IMR-90 (cell line): Measurements from ENCODE around the gene CRBN. TPM values are rescaled to one million over a fixed set of nuclear protein-coding genes. Genes with fewer than 3 reads are reported as not detected.
A peak's percentile ranks its signal among the peaks of the same experiment; 100 is the strongest.

Source experiments
- ATAC-seq: fragments of 200-7000 bp; cut with Tn5 transposase; 2 replicates; pipeline ENCODE4 v1.9.1; 2020; ENCODE audit warnings: low read depth, mild to moderate bottlenecking, moderate library complexity
- BruUV-seq: library from RNA; stranded (reverse); fragments of 400-500 nt; replicated peaks from 2 replicates; lab custom pipeline; 2021; lab: Mats Ljungman, UMichigan
- CTCF ChIA-PET: fragments of 300-600 bp; formaldehyde crosslinking; extraction: SDS; loops from one replicate; lab custom pipeline; 2021; ENCODE audit warnings: antibody characterized with exemption; lab: Yijun Ruan, JAX
- POLR2A ChIA-PET: fragments of 300-600 bp; sonication (Branson Sonifier 250); formaldehyde crosslinking; loops from one replicate; lab custom pipeline; 2022; ENCODE audit warnings: antibody characterized with exemption; ENCODE audit not compliant: unreplicated experiment; lab: Charles Lee
- DNase-seq: peaks from one replicate; pipeline ENCODE4 v3.0.0; 2013
- H2AFZ ChIP-seq: replicated peaks from 2 replicates; pipeline ENCODE3; 2013; ENCODE audit warnings: low read length, mild to moderate bottlenecking; ENCODE audit not compliant: poor library complexity
- H2AK5ac ChIP-seq: 2 replicates; pipeline ENCODE4 v1.6.1; 2013; ENCODE audit warnings: low read depth, low read length, inconsistent platforms
- H2AK9ac ChIP-seq: replicated peaks from 2 replicates; pipeline ENCODE3; 2013; ENCODE audit warnings: mild to moderate bottlenecking, low read depth, low read length, moderate library complexity; ENCODE audit not compliant: poor library complexity
- H2BK120ac ChIP-seq: 2 replicates; pipeline ENCODE4 v1.6.1; 2013; ENCODE audit warnings: low read depth, low read length, inconsistent platforms
- H2BK15ac ChIP-seq: 3 replicates; pipeline ENCODE4 v1.6.1; 2013; ENCODE audit warnings: low read depth, low read length, inconsistent platforms
- H2BK20ac ChIP-seq: 2 replicates; pipeline ENCODE4 v1.6.1; 2013; ENCODE audit warnings: low read depth, mild to moderate bottlenecking, inconsistent platforms, low read length, moderate library complexity
- H2BK5ac ChIP-seq: 2 replicates; pipeline ENCODE4 v1.6.1; 2013; ENCODE audit warnings: mild to moderate bottlenecking, low read depth, low read length, inconsistent platforms; ENCODE audit not compliant: poor library complexity, severe bottlenecking
- H3K14ac ChIP-seq: replicated peaks from 2 replicates; pipeline ENCODE4 v1.6.1; 2013; ENCODE audit warnings: low read depth, low read length, inconsistent platforms
- H3K18ac ChIP-seq: 2 replicates; pipeline ENCODE4 v1.6.1; 2013; ENCODE audit warnings: low read depth, low read length, control low read depth
- H3K23ac ChIP-seq: 2 replicates; pipeline ENCODE4 v1.6.1; 2013; ENCODE audit warnings: low read depth, low read length, inconsistent platforms
- H3K27ac ChIP-seq: 2 replicates; pipeline ENCODE4 v1.5.1; 2013; ENCODE audit warnings: mild to moderate bottlenecking, control low read depth, low read length; ENCODE audit not compliant: insufficient read depth
- H3K27me3 ChIP-seq: 2 replicates; pipeline ENCODE4 v1.6.1; 2013; ENCODE audit warnings: low read length; ENCODE audit not compliant: control insufficient read depth, insufficient read depth
- H3K36me3 ChIP-seq: 2 replicates; pipeline ENCODE4 v1.6.1; 2013; ENCODE audit warnings: low read length, mixed read lengths; ENCODE audit not compliant: control insufficient read depth, insufficient read depth
- H3K4ac ChIP-seq: 2 replicates; pipeline ENCODE4 v1.6.1; 2013; ENCODE audit warnings: low read depth, low read length, inconsistent platforms
- H3K4me1 ChIP-seq: 2 replicates; pipeline ENCODE4 v1.6.1; 2013; ENCODE audit warnings: low read length, mixed read lengths; ENCODE audit not compliant: control insufficient read depth, insufficient read depth
- H3K4me2 ChIP-seq: 2 replicates; pipeline ENCODE4 v1.6.1; 2013; ENCODE audit warnings: low read depth, mild to moderate bottlenecking, control low read depth, low read length, moderate library complexity
- H3K4me3 ChIP-seq: 2 replicates; pipeline ENCODE4 v1.5.1; 2013; ENCODE audit warnings: low read depth, mild to moderate bottlenecking, control low read depth, low read length, moderate library complexity; ENCODE audit not compliant: insufficient read depth
- H3K56ac ChIP-seq: 2 replicates; pipeline ENCODE4 v1.6.1; 2013; ENCODE audit warnings: low read length, inconsistent platforms; ENCODE audit not compliant: insufficient read depth; ENCODE audit errors: extremely low read depth
- H3K79me1 ChIP-seq, 2 experiments: 2 replicates each; pipeline ENCODE4 v1.6.1; 2013; ENCODE audit warnings: low read length in 2 of 2, inconsistent platforms in 1 of 2, low read depth in 1 of 2
- H3K9ac ChIP-seq: 2 replicates; pipeline ENCODE4 v1.6.1; 2013; ENCODE audit warnings: low read depth, low read length, control low read depth
- H3K9me1 ChIP-seq: 2 replicates; pipeline ENCODE4 v1.6.1; 2013; ENCODE audit warnings: low read length, inconsistent platforms; ENCODE audit not compliant: insufficient read depth
- H3K9me3 ChIP-seq: 2 replicates; pipeline ENCODE4 v1.6.1; 2013; ENCODE audit warnings: low read length; ENCODE audit not compliant: control insufficient read depth, insufficient read depth
- H4K20me1 ChIP-seq: 2 replicates; pipeline ENCODE4 v1.6.1; 2013; ENCODE audit warnings: low read length, inconsistent platforms; ENCODE audit not compliant: insufficient read depth
- H4K5ac ChIP-seq: 2 replicates; pipeline ENCODE4 v1.6.1; 2013; ENCODE audit warnings: mild to moderate bottlenecking, low read depth, low read length, control low read depth
- H4K8ac ChIP-seq, 2 experiments: 2 replicates each; pipeline ENCODE4 v1.6.1; 2013; ENCODE audit warnings: low read depth in 2 of 2, low read length in 2 of 2, control low read depth in 1 of 2, inconsistent platforms in 1 of 2
- H4K91ac ChIP-seq: 2 replicates; pipeline ENCODE4 v1.6.1; 2013; ENCODE audit warnings: low read depth, low read length, inconsistent platforms; ENCODE audit not compliant: insufficient read depth
- WGBS, 2 experiments: methylation state at CpG; one replicate each; pipeline versions ENCODE4 v1.1.5 to v1.1.7; 2013; ENCODE audit warnings: missing lambda C conversion rate in 2 of 2; ENCODE audit not compliant: insufficient read length in 1 of 2; ENCODE audit errors: extremely low coverage in 2 of 2; 5-methylcytosine and 5-hydroxymethylcytosine counted together
- dilution Hi-C: fragments of 300-500 bp; cut with HindIII; formaldehyde crosslinking; loops from one replicate; pipeline ENCODE4 v1.14.3; 2018; ENCODE audit warnings: low sequenced_read_pairs; ENCODE audit not compliant: unreplicated experiment
- in situ Hi-C: fragments of 300-500 bp; cut with MboI; formaldehyde crosslinking; loops from 3 replicates; pipeline ENCODE4 v1.14.3; 2019; ENCODE audit warnings: low sequenced_read_pairs, inconsistent platforms, mixed read lengths
- intact Hi-C: fragments of 100-400 bp; cut with micrococcal nuclease; formaldehyde crosslinking; loops from 2 replicates; pipeline ENCODE4 v1.10.0; 2022
- polyA plus RNA-seq, 3 experiments: library from polyadenylated mRNA; depleted of rRNA; stranded (reverse); fragments of >200 nt; gene quantifications; 2 replicates each; pipeline ENCODE4 v1.2.3, GENCODE V29; 2012; ENCODE audit warnings: low replicate concordance in 1 of 3
- total RNA-seq: library from RNA; depleted of rRNA; stranded (reverse); fragments of >200 nt; gene quantifications from 2 replicates; pipeline ENCODE4 v1.2.3, GENCODE V29; 2012
- TF ChIP-seq, protein P1 (sequence below): conservative IDR thresholded peaks from 2 replicates; pipeline ENCODE4 v1.5.1; 2012; ENCODE audit warnings: mild to moderate bottlenecking, low read depth, low read length, improper control_type of control experiment
- TF ChIP-seq, protein P2 (sequence below): fragments of 150-350 bp; IDR thresholded peaks from 2 replicates; pipeline ENCODE4 v1.6.1; 2016; ENCODE audit warnings: low read depth, mild to moderate bottlenecking, low read length, moderate library complexity, borderline replicate concordance

The CRBN gene
- total and polyA plus RNA-seq, 2 of the 4 experiments (the other 2 are of a cell fraction) = 21.8 to 33.9 TPM

DNA sequence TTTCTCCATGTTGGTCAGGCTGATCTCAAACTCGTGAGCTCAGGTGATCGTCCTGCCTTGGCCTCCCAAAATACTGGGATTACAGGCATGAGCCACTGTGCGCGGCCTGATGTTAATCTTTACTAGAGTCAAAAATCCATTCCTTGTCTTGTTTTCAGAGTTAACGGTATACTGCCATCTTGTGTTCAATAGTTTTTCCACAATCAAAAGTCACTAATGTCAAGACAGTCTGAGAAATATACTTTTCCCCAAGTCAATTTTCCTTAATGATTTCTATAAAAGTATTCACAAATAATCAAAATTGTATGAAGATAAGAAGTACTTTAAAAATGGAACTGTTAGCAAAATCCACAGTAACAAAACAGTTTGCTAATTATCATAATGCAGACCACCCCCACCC lies 8.5 kb downstream of the CRBN start:
- Histone ChIP-seq H3K4me1 (no peaks in the 10 kb centered on the region), H3K56ac (no peak overlapping the region), H3K4ac (no peak overlapping the region), H3K18ac (no peak overlapping the region), H3K27ac (no peak overlapping the region), H3K4me3 (no peak overlapping the region), H2BK15ac (no peak overlapping the region), H3K4me2 (no peak overlapping the region), H3K36me3 (peaks cover 25% of the 10 kb centered on the region), H2BK5ac (no peak overlapping the region), H3K27me3 (no peaks in the 10 kb centered on the region), H3K14ac (no peak overlapping the region), H3K9me1 (no peaks in the 10 kb centered on the region), H3K9me3 (no peaks in the 10 kb centered on the region), H3K23ac (no peak overlapping the region), H3K9ac (no peak overlapping the region), H4K91ac (no peak overlapping the region), H4K5ac (no peak overlapping the region), H2BK120ac (no peak overlapping the region), H3K79me1 (no peaks in the 10 kb centered on the region), H2BK20ac (no peak overlapping the region), H4K20me1 (no peaks in the 10 kb centered on the region), H2AFZ (no peak overlapping the region), H4K8ac (no peak overlapping the region), H2AK5ac (no peak overlapping the region), H2AK9ac (no peak overlapping the region)
- intact Hi-C loops (loop anchor here (10.0 kb wide), 1 partner anchor 1186 kb away; no protein-coding TSS in a partner anchor), in situ Hi-C loops (no loop called here), dilution Hi-C loops (no loop called here)
- CTCF ChIA-PET = no interaction called here
- TF ChIP-seq, protein P1, sequence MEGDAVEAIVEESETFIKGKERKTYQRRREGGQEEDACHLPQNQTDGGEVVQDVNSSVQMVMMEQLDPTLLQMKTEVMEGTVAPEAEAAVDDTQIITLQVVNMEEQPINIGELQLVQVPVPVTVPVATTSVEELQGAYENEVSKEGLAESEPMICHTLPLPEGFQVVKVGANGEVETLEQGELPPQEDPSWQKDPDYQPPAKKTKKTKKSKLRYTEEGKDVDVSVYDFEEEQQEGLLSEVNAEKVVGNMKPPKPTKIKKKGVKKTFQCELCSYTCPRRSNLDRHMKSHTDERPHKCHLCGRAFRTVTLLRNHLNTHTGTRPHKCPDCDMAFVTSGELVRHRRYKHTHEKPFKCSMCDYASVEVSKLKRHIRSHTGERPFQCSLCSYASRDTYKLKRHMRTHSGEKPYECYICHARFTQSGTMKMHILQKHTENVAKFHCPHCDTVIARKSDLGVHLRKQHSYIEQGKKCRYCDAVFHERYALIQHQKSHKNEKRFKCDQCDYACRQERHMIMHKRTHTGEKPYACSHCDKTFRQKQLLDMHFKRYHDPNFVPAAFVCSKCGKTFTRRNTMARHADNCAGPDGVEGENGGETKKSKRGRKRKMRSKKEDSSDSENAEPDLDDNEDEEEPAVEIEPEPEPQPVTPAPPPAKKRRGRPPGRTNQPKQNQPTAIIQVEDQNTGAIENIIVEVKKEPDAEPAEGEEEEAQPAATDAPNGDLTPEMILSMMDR = peak; percentile 38
- TF ChIP-seq, protein P2, sequence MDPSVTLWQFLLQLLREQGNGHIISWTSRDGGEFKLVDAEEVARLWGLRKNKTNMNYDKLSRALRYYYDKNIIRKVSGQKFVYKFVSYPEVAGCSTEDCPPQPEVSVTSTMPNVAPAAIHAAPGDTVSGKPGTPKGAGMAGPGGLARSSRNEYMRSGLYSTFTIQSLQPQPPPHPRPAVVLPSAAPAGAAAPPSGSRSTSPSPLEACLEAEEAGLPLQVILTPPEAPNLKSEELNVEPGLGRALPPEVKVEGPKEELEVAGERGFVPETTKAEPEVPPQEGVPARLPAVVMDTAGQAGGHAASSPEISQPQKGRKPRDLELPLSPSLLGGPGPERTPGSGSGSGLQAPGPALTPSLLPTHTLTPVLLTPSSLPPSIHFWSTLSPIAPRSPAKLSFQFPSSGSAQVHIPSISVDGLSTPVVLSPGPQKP = no peak
- peak; percentile 59 for ATAC-seq
- DNase-seq = peak; percentile 42
- WGBS, 2 experiments = no CpG with 5 or more reads among the region's 5 CpGs
- POLR2A ChIA-PET = no interaction called here
- BruUV-seq = no TSS peak
